Measurements from ENCODE around the gene A4GALT. TPM values are rescaled to one million over a fixed set of nuclear protein-coding genes. Genes with fewer than 3 reads are reported as not detected.

The A4GALT gene, protein sequence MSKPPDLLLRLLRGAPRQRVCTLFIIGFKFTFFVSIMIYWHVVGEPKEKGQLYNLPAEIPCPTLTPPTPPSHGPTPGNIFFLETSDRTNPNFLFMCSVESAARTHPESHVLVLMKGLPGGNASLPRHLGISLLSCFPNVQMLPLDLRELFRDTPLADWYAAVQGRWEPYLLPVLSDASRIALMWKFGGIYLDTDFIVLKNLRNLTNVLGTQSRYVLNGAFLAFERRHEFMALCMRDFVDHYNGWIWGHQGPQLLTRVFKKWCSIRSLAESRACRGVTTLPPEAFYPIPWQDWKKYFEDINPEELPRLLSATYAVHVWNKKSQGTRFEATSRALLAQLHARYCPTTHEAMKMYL
- total RNA-seq: 10 to 100 TPM in 5 of 6 donors, 1 to 10 TPM in 1; 7.7 to 30.0 (median 16.1) TPM

GRCh38 chr22:42720263-42721044, at the start of gene A4GALT:
A4GALT (minus strand) TSS chr22:42720870; CDS start chr22:42693951, 26,919 bp downstream.
- WGBS, 2 donors: 2 to 4% methylated on average over 5 to 12 of the region's 104 CpGs
- no peaks in the 10 kb centered on the region for H3K36me3 ChIP-seq
- H3K4me1 ChIP-seq: peaks cover 15 to 27% (median 18%) of the 10 kb centered on the region in 4 donors
- peak in 1 of 2 donors; percentile 84 for ATAC-seq (ENCODE audit: low FRiP score in 2 of 2)
- no peaks in the 10 kb centered on the region for H3K9me3 ChIP-seq
- peak within 1 kb of the TSS; percentile 69 to 91 (median 83) for H3K27ac ChIP-seq
- H3K4me3 ChIP-seq: peak within 1 kb of the TSS; percentile 53 to 90 (median 76)
- H3K27me3 ChIP-seq: peaks cover 0 to 15% (median 0%) of the 10 kb centered on the region in 4 donors
- DNase-seq: peak in 1 of 2 donors; percentile 90
- TF ChIP-seq POLR2A (IDR thresholded peaks at IDR 0.05) (peak in 2 of 4 donors; percentile 14 to 46), EP300 (IDR thresholded peaks at IDR 0.05) (no peak), POLR2AphosphoS5 (IDR thresholded peaks at IDR 0.05) (peak in 1 of 2 donors; percentile 2)
- TF ChIP-seq, protein P1, sequence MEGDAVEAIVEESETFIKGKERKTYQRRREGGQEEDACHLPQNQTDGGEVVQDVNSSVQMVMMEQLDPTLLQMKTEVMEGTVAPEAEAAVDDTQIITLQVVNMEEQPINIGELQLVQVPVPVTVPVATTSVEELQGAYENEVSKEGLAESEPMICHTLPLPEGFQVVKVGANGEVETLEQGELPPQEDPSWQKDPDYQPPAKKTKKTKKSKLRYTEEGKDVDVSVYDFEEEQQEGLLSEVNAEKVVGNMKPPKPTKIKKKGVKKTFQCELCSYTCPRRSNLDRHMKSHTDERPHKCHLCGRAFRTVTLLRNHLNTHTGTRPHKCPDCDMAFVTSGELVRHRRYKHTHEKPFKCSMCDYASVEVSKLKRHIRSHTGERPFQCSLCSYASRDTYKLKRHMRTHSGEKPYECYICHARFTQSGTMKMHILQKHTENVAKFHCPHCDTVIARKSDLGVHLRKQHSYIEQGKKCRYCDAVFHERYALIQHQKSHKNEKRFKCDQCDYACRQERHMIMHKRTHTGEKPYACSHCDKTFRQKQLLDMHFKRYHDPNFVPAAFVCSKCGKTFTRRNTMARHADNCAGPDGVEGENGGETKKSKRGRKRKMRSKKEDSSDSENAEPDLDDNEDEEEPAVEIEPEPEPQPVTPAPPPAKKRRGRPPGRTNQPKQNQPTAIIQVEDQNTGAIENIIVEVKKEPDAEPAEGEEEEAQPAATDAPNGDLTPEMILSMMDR (IDR thresholded peaks at IDR 0.05): peak in 1 of 6 experiments; percentile 21

DNA sequence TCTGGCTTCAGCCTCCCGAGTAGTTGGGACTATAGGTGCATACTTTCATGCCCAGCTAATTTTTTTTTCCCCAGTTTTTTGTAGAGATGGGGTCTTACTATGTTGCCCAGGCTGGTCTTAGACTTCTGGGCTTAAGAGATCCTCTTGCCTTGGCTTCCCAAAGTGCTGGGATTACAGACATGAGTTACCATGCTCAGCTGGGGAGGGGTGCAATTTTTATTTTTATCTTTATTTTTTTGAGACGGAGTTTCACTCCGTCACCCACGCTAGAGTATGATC, 49.7 kb upstream of the A4GALT start:
- ATAC-seq (ENCODE audit: low FRiP score in 2 of 2): no peak
- H3K4me3 ChIP-seq: peak overlapping the region in 2 of 4 donors; percentile 25 to 32
- H3K27me3 ChIP-seq: no peaks in the 10 kb centered on the region
- WGBS, 2 donors: 53 to 88% methylated on average over 4 of the region's 4 CpGs
- DNase-seq: no peak
- no peaks in the 10 kb centered on the region for H3K9me3 ChIP-seq
- no peaks in the 10 kb centered on the region for H3K36me3 ChIP-seq
- peak overlapping the region in 1 of 4 donors; percentile 18 for H3K27ac ChIP-seq
- TF ChIP-seq, protein P1 (IDR thresholded peaks at IDR 0.05): no peak
- TF ChIP-seq POLR2AphosphoS5 (IDR thresholded peaks at IDR 0.05): no peak
- TF ChIP-seq EP300 (IDR thresholded peaks at IDR 0.05): no peak
- TF ChIP-seq POLR2A (IDR thresholded peaks at IDR 0.05): no peak
- H3K4me1 ChIP-seq: peaks cover 3 to 14% (median 12%) of the 10 kb centered on the region in 4 donors

GRCh38 chr22:42769574-42770447, 49.1 kb upstream of the A4GALT start:
- Histone ChIP-seq H3K9me3 (no peaks in the 10 kb centered on the region), H3K4me1 (peaks cover 3 to 14% (median 12%) of the 10 kb centered on the region in 4 donors), H3K36me3 (no peaks in the 10 kb centered on the region), H3K27me3 (no peaks in the 10 kb centered on the region), H3K27ac (peak overlapping the region in 1 of 4 donors; percentile 18), H3K4me3 (peak overlapping the region in 2 of 4 donors; percentile 25 to 32)
- TF ChIP-seq EP300 (IDR thresholded peaks at IDR 0.05): no peak
- peak in 1 of 2 donors; percentile 47 for TF ChIP-seq POLR2AphosphoS5 (IDR thresholded peaks at IDR 0.05)
- peak; percentile 48 to 84 for DNase-seq
- WGBS, 2 donors: 46 to 54% methylated on average over 19 to 44 of the region's 50 CpGs
- peak; percentile 56 to 87 for ATAC-seq (ENCODE audit: low FRiP score in 2 of 2)

GRCh38 chr22:42769238-42769573, 48.5 kb upstream of the A4GALT start:
- WGBS, 2 donors: 91 to 100% methylated on average over 3 to 7 of the region's 11 CpGs
- Histone ChIP-seq H3K9me3 (no peaks in the 10 kb centered on the region), H3K4me3 (no peak overlapping the region), H3K36me3 (no peaks in the 10 kb centered on the region), H3K4me1 (peaks cover 3 to 14% (median 12%) of the 10 kb centered on the region in 4 donors), H3K27ac (peak overlapping the region in 1 of 4 donors; percentile 18), H3K27me3 (no peaks in the 10 kb centered on the region)
- peak in 1 of 2 donors; percentile 5 for ATAC-seq (ENCODE audit: low FRiP score in 2 of 2)
- TF ChIP-seq EP300 (IDR thresholded peaks at IDR 0.05): no peak
- TF ChIP-seq POLR2A (IDR thresholded peaks at IDR 0.05): no peak
- TF ChIP-seq POLR2AphosphoS5 (IDR thresholded peaks at IDR 0.05): no peak
- TF ChIP-seq, protein P1 (IDR thresholded peaks at IDR 0.05): no peak
- DNase-seq: peak in 1 of 2 donors; percentile 79
